Measurements from ENCODE around the gene ANKRD29. TPM values are rescaled to one million over a fixed set of nuclear protein-coding genes. Genes with fewer than 3 reads are reported as not detected.
A peak's percentile ranks its signal among the peaks of the same experiment; 100 is the strongest.

ANKRD29 gene
- total RNA-seq, 5 donors from 2014 or later (not counting 1 experiment from before 2014, with no cell fraction given) = 0.23 to 0.48 (median 0.32) TPM; not detected in 1

DNA sequence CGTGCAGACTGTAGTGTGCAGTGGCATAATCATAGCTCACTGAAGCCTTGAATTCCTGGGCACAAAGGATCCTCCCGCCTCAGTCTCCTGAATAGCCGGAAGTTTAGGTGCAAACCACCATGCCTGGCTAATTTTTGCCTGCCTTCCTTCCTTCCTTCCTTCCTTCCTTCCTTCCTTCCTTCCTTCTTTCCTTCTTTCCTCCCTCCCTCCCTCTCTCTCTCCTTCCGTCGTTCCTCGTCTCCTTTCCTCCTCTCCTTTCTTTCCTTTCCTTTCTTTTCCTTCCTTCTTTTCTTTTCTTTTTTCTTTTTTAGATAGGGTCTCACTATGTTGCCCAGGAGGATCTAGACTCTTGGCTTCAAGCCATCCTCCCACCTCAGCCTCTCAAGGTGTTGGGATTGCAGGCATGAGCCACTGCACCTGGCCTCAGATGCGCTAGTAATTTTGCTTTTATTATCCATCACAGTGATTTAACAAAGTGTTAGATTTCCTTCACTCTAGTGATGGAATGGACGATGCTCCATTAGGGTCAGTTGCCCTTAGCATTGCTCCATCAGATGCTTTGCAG is 6.6 kb upstream of the ANKRD29 start:
- Histone ChIP-seq H3K36me3 (ENCODE audit: control insufficient read depth in 2 of 2, extremely low read depth in 1 of 2, insufficient read depth in 1 of 2, low read length in 1 of 2) (no peaks in the 10 kb centered on the region), H3K27ac (ENCODE audit: low read length) (no peak overlapping the region), H3K27me3 (replicated peaks in 1 of 2; ENCODE audit: control insufficient read depth in 2 of 2, extremely low read depth in 1 of 2, insufficient read depth in 2 of 2, low read length in 1 of 2) (peaks cover 0 to 3% of the 10 kb centered on the region in 2 experiments), H3K4me1 (ENCODE audit: control insufficient read depth in 1 of 2, extremely low read depth in 1 of 2, insufficient read depth in 2 of 2, low read length in 2 of 2) (no peaks in the 10 kb centered on the region), H3K4me3 (ENCODE audit: control insufficient read depth in 1 of 2, extremely low read depth in 1 of 2, low read length in 1 of 2) (no peak overlapping the region), H3K9me3 (no peaks in the 10 kb centered on the region)
- no peak for DNase-seq
- Mint-ChIP-seq H3K4me3 (no peak overlapping the region), H3K9me3 (no peaks in the 10 kb centered on the region), H3K4me1 (peaks cover 0 to 7% (median 7%) of the 10 kb centered on the region in 3 donors), H3K27me3 (peaks cover 3 to 6% of the 10 kb centered on the region in 2 donors), H3K36me3 (no peaks in the 10 kb centered on the region), H3K27ac (no peak overlapping the region)
- ChIA-PET POLR2A (no interaction called here), CTCF (no interaction called here)
- 92% methylated on average over 3 of the region's 8 CpGs for WGBS (ENCODE audit: insufficient coverage)
- no peak for ATAC-seq (replicated peaks in 1 of 4)

- H3K27me3 Mint-ChIP-seq = peaks cover 3 to 6% of the 10 kb centered on the region in 2 donors
- POLR2A ChIA-PET = no interaction called here
- H3K9me3 Mint-ChIP-seq = no peaks in the 10 kb centered on the region
- CTCF ChIA-PET = no interaction called here
- no peak overlapping the region for H3K4me3 Mint-ChIP-seq
- ATAC-seq (replicated peaks in 1 of 4) (no peak), DNase-seq (no peak)
- 76% methylated on average over 2 of the region's 4 CpGs for WGBS (ENCODE audit: insufficient coverage)
- peaks cover 0 to 3% of the 10 kb centered on the region in 2 experiments for H3K27me3 ChIP-seq (replicated peaks in 1 of 2; ENCODE audit: control insufficient read depth in 2 of 2, extremely low read depth in 1 of 2, insufficient read depth in 2 of 2, low read length in 1 of 2)
- peaks cover 0 to 7% (median 7%) of the 10 kb centered on the region in 3 donors for H3K4me1 Mint-ChIP-seq
- no peak overlapping the region for H3K27ac Mint-ChIP-seq
- no peaks in the 10 kb centered on the region for H3K36me3 Mint-ChIP-seq
- H3K4me1 ChIP-seq (ENCODE audit: control insufficient read depth in 1 of 2, extremely low read depth in 1 of 2, insufficient read depth in 2 of 2, low read length in 2 of 2) = no peaks in the 10 kb centered on the region
- no peaks in the 10 kb centered on the region for H3K9me3 ChIP-seq
- H3K36me3 ChIP-seq (ENCODE audit: control insufficient read depth in 2 of 2, extremely low read depth in 1 of 2, insufficient read depth in 1 of 2, low read length in 1 of 2) = no peaks in the 10 kb centered on the region
- no peak overlapping the region for H3K4me3 ChIP-seq (ENCODE audit: control insufficient read depth in 1 of 2, extremely low read depth in 1 of 2, low read length in 1 of 2)
- no peak overlapping the region for H3K27ac ChIP-seq (ENCODE audit: low read length)
Measured at GRCh38 chr18:23668731-23669130, 6.0 kb upstream of the ANKRD29 start.

- Histone ChIP-seq H3K36me3 (ENCODE audit: control insufficient read depth in 2 of 2, extremely low read depth in 1 of 2, insufficient read depth in 1 of 2, low read length in 1 of 2) (no peaks in the 10 kb centered on the region), H3K4me3 (ENCODE audit: control insufficient read depth in 1 of 2, extremely low read depth in 1 of 2, low read length in 1 of 2) (no peak overlapping the region), H3K4me1 (ENCODE audit: control insufficient read depth in 1 of 2, extremely low read depth in 1 of 2, insufficient read depth in 2 of 2, low read length in 2 of 2) (peaks cover 5 to 10% of the 10 kb centered on the region in 2 experiments), H3K9me3 (no peaks in the 10 kb centered on the region), H3K27me3 (replicated peaks in 1 of 2; ENCODE audit: control insufficient read depth in 2 of 2, extremely low read depth in 1 of 2, insufficient read depth in 2 of 2, low read length in 1 of 2) (peaks cover 0 to 4% of the 10 kb centered on the region in 2 experiments), H3K27ac (ENCODE audit: low read length) (no peak overlapping the region)
- CTCF ChIA-PET = no interaction called here
- Mint-ChIP-seq H3K4me1 (peaks cover 10 to 18% (median 17%) of the 10 kb centered on the region in 3 donors), H3K4me3 (no peak overlapping the region), H3K36me3 (no peaks in the 10 kb centered on the region), H3K27me3 (peaks cover 0 to 9% of the 10 kb centered on the region in 2 donors), H3K27ac (no peak overlapping the region), H3K9me3 (no peaks in the 10 kb centered on the region)
- POLR2A ChIA-PET = no interaction called here
- no CpG with 5 or more reads among the region's 1 CpG for WGBS (ENCODE audit: insufficient coverage)
- no peak for DNase-seq
- no peak for ATAC-seq (replicated peaks in 1 of 4)
Measured at GRCh38 chr18:23667114-23667513, 4.4 kb upstream of the ANKRD29 start.

- no peak overlapping the region for H3K4me3 ChIP-seq (ENCODE audit: control insufficient read depth in 1 of 2, extremely low read depth in 1 of 2, low read length in 1 of 2)
- H3K9me3 ChIP-seq = no peaks in the 10 kb centered on the region
- peaks cover 24 to 32% (median 31%) of the 10 kb centered on the region in 3 donors for H3K4me1 Mint-ChIP-seq
- H3K4me1 ChIP-seq (ENCODE audit: control insufficient read depth in 1 of 2, extremely low read depth in 1 of 2, insufficient read depth in 2 of 2, low read length in 2 of 2) = peaks cover 11 to 22% of the 10 kb centered on the region in 2 experiments
- no peaks in the 10 kb centered on the region for H3K9me3 Mint-ChIP-seq
- no peak for DNase-seq
- H3K27ac ChIP-seq (ENCODE audit: low read length) = no peak overlapping the region
- peaks cover 8 to 18% of the 10 kb centered on the region in 2 donors for H3K27me3 Mint-ChIP-seq
- ATAC-seq (replicated peaks in 1 of 4) = no peak
- ChIA-PET POLR2A (no interaction called here), CTCF (no interaction called here)
- H3K27ac Mint-ChIP-seq = no peak overlapping the region
- peaks cover 0 to 16% of the 10 kb centered on the region in 2 experiments for H3K27me3 ChIP-seq (replicated peaks in 1 of 2; ENCODE audit: control insufficient read depth in 2 of 2, extremely low read depth in 1 of 2, insufficient read depth in 2 of 2, low read length in 1 of 2)
- H3K36me3 Mint-ChIP-seq = no peaks in the 10 kb centered on the region
- H3K4me3 Mint-ChIP-seq = no peak overlapping the region
- H3K36me3 ChIP-seq (ENCODE audit: control insufficient read depth in 2 of 2, extremely low read depth in 1 of 2, insufficient read depth in 1 of 2, low read length in 1 of 2) = no peaks in the 10 kb centered on the region
- 73% methylated on average over 5 of the region's 6 CpGs for WGBS (ENCODE audit: insufficient coverage)
Measured at GRCh38 chr18:23664674-23665073, 2.0 kb upstream of the ANKRD29 start.

DNA sequence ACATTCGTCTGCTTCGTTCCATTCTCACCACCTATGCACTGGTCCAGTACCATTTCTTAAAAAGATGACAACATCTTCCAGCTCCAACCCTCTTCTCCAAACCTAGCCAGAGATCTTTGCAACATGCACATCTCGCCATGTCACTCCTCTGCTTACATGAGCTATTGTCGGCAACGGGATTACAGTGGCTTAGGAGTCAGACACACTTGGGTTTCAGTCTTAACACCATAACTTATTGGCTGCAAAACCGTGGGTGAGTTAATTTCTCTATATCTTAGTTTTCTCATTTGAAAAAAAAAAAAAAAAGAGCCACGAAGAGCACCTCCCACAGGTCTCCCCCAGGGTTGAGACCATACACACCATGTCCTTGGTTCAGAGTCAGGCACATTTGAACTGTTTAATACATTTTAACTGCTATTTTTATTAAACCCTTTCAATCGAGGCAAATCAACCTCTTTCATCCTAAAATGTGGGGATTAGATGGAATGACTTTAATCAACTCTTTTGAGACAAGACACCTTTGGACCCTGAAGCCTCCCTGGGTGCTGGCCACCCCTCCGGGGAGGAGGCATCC is 889 bp downstream of the ANKRD29 start:
- WGBS (ENCODE audit: insufficient coverage) = 36% methylated on average over 3 of the region's 9 CpGs
- Mint-ChIP-seq H3K9me3 (no peaks in the 10 kb centered on the region), H3K27me3 (peaks cover 15 to 26% of the 10 kb centered on the region in 2 donors), H3K27ac (no peak overlapping the region), H3K36me3 (no peaks in the 10 kb centered on the region), H3K4me3 (peak overlapping the region; percentile 73 to 84 (median 78)), H3K4me1 (peaks cover 24 to 32% (median 31%) of the 10 kb centered on the region in 3 donors)
- Histone ChIP-seq H3K36me3 (ENCODE audit: control insufficient read depth in 2 of 2, extremely low read depth in 1 of 2, insufficient read depth in 1 of 2, low read length in 1 of 2) (no peaks in the 10 kb centered on the region), H3K27ac (ENCODE audit: low read length) (no peak overlapping the region), H3K27me3 (replicated peaks in 1 of 2; ENCODE audit: control insufficient read depth in 2 of 2, extremely low read depth in 1 of 2, insufficient read depth in 2 of 2, low read length in 1 of 2) (peaks cover 0 to 25% of the 10 kb centered on the region in 2 experiments), H3K4me1 (ENCODE audit: control insufficient read depth in 1 of 2, extremely low read depth in 1 of 2, insufficient read depth in 2 of 2, low read length in 2 of 2) (peaks cover 11 to 22% of the 10 kb centered on the region in 2 experiments), H3K9me3 (no peaks in the 10 kb centered on the region), H3K4me3 (ENCODE audit: control insufficient read depth in 1 of 2, extremely low read depth in 1 of 2, low read length in 1 of 2) (peak overlapping the region; percentile 49 to 62)
- peak in 2 of 35 experiments; percentile 3 to 24 for DNase-seq
- CTCF ChIA-PET = interaction anchor here in 1 of 2 donors (0.6 kb wide), 1 partner anchor 458 kb away, joined by 3 read pairs; no protein-coding TSS in a partner anchor
- ATAC-seq (replicated peaks in 1 of 4) = peak in 2 of 4 experiments; percentile 2 to 11
- POLR2A ChIA-PET = no interaction called here

GRCh38 chr18:23658285-23658684 is 4.4 kb downstream of the ANKRD29 start:
- ATAC-seq (replicated peaks in 1 of 4) (no peak), DNase-seq (no peak)
- no peaks in the 10 kb centered on the region for H3K9me3 Mint-ChIP-seq
- no peaks in the 10 kb centered on the region for H3K36me3 Mint-ChIP-seq
- peaks cover 21 to 22% (median 22%) of the 10 kb centered on the region in 3 donors for H3K4me1 Mint-ChIP-seq
- no peak overlapping the region for H3K4me3 Mint-ChIP-seq
- POLR2A ChIA-PET = no interaction called here
- Histone ChIP-seq H3K27ac (ENCODE audit: low read length) (no peak overlapping the region), H3K36me3 (ENCODE audit: control insufficient read depth in 2 of 2, extremely low read depth in 1 of 2, insufficient read depth in 1 of 2, low read length in 1 of 2) (no peaks in the 10 kb centered on the region), H3K27me3 (replicated peaks in 1 of 2; ENCODE audit: control insufficient read depth in 2 of 2, extremely low read depth in 1 of 2, insufficient read depth in 2 of 2, low read length in 1 of 2) (peaks cover 0 to 27% of the 10 kb centered on the region in 2 experiments), H3K4me3 (ENCODE audit: control insufficient read depth in 1 of 2, extremely low read depth in 1 of 2, low read length in 1 of 2) (no peak overlapping the region), H3K4me1 (ENCODE audit: control insufficient read depth in 1 of 2, extremely low read depth in 1 of 2, insufficient read depth in 2 of 2, low read length in 2 of 2) (peaks cover 10 to 20% of the 10 kb centered on the region in 2 experiments), H3K9me3 (no peaks in the 10 kb centered on the region)
- peaks cover 15 to 25% of the 10 kb centered on the region in 2 donors for H3K27me3 Mint-ChIP-seq
- 72% methylated on average over 3 of the region's 5 CpGs for WGBS (ENCODE audit: insufficient coverage)
- H3K27ac Mint-ChIP-seq = no peak overlapping the region
- CTCF ChIA-PET = no interaction called here

Measured in T-cell (primary cell).